Neural cell (in vitro differentiated cells): ENCODE measurements around the gene SYCE3.

Experiments
- EP300 ChIP-seq: fragments of 450-650 bp; conservative IDR thresholded peaks from 2 replicates; pipeline ENCODE4 v1.6.1; 2014; ENCODE audit warnings: antibody characterized with exemption, mild to moderate bottlenecking, moderate library complexity; ENCODE audit not compliant: poor library complexity, severe bottlenecking
- EZH2 ChIP-seq: fragments of 200-600, 300-800 bp; shearing (Covaris generic), sonication (generic); IDR thresholded peaks from 2 replicates; pipeline ENCODE4 v1.6.1; 2014; ENCODE audit warnings: antibody characterized with exemption, low read length, borderline replicate concordance, mild to moderate bottlenecking; ENCODE audit not compliant: insufficient read depth, poor library complexity, severe bottlenecking
- POLR2AphosphoS5 ChIP-seq: IDR thresholded peaks from 2 replicates; pipeline ENCODE4 v1.6.1; 2012
- RAD21 ChIP-seq: fragments of 450-650 bp; conservative IDR thresholded peaks from 2 replicates; pipeline ENCODE4 v1.6.1; 2014; ENCODE audit warnings: antibody characterized with exemption, mild to moderate bottlenecking, moderate library complexity
- TAF1 ChIP-seq: IDR thresholded peaks from 2 replicates; pipeline ENCODE4 v1.6.1; 2012; ENCODE audit warnings: low read depth
- TF ChIP-seq, protein P1 (sequence below): fragments of 450-650 bp; IDR thresholded peaks from 2 replicates; pipeline ENCODE4 v1.5.1; 2014; ENCODE audit warnings: antibody characterized with exemption, mild to moderate bottlenecking, moderate library complexity; ENCODE audit not compliant: poor library complexity, severe bottlenecking
- TF ChIP-seq, protein P2 (sequence below): IDR thresholded peaks from 2 replicates; pipeline ENCODE4 v1.6.1; 2012; ENCODE audit warnings: borderline replicate concordance

DNA sequence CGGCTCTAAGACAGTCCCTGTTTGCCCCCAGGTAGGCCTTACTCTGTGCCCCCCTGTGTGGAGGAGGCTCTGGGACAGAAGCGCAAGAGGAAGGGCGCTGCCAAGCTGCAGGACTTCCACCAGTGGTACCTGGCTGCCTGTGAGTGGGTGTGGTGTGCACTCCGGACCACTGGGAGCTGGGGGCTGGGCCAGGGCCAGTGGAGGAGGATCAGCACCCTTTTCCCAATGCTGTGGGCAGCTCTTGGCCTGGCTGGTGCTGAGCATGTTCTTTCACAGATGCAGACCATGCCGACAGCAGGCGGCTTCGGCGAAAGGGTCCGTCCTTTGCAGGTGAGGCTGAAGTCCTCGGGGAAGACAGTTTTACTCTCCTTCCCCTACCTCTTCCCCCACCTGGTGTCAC lies 41.0 kb downstream of the SYCE3 start:
- TF ChIP-seq, protein P1, sequence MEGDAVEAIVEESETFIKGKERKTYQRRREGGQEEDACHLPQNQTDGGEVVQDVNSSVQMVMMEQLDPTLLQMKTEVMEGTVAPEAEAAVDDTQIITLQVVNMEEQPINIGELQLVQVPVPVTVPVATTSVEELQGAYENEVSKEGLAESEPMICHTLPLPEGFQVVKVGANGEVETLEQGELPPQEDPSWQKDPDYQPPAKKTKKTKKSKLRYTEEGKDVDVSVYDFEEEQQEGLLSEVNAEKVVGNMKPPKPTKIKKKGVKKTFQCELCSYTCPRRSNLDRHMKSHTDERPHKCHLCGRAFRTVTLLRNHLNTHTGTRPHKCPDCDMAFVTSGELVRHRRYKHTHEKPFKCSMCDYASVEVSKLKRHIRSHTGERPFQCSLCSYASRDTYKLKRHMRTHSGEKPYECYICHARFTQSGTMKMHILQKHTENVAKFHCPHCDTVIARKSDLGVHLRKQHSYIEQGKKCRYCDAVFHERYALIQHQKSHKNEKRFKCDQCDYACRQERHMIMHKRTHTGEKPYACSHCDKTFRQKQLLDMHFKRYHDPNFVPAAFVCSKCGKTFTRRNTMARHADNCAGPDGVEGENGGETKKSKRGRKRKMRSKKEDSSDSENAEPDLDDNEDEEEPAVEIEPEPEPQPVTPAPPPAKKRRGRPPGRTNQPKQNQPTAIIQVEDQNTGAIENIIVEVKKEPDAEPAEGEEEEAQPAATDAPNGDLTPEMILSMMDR: no peak
- TF ChIP-seq EZH2 (no peak), EP300 (no peak), POLR2AphosphoS5 (no peak), TAF1 (no peak), RAD21 (no peak)
- TF ChIP-seq, protein P2, sequence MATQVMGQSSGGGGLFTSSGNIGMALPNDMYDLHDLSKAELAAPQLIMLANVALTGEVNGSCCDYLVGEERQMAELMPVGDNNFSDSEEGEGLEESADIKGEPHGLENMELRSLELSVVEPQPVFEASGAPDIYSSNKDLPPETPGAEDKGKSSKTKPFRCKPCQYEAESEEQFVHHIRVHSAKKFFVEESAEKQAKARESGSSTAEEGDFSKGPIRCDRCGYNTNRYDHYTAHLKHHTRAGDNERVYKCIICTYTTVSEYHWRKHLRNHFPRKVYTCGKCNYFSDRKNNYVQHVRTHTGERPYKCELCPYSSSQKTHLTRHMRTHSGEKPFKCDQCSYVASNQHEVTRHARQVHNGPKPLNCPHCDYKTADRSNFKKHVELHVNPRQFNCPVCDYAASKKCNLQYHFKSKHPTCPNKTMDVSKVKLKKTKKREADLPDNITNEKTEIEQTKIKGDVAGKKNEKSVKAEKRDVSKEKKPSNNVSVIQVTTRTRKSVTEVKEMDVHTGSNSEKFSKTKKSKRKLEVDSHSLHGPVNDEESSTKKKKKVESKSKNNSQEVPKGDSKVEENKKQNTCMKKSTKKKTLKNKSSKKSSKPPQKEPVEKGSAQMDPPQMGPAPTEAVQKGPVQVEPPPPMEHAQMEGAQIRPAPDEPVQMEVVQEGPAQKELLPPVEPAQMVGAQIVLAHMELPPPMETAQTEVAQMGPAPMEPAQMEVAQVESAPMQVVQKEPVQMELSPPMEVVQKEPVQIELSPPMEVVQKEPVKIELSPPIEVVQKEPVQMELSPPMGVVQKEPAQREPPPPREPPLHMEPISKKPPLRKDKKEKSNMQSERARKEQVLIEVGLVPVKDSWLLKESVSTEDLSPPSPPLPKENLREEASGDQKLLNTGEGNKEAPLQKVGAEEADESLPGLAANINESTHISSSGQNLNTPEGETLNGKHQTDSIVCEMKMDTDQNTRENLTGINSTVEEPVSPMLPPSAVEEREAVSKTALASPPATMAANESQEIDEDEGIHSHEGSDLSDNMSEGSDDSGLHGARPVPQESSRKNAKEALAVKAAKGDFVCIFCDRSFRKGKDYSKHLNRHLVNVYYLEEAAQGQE: no peak
